ENCODE measurements around the gene IGF2BP1. TPM values are rescaled to one million over a fixed set of nuclear protein-coding genes. Genes with fewer than 3 reads are reported as not detected.
A peak's percentile ranks its signal among the peaks of the same experiment; 100 is the strongest.

The IGF2BP1 gene
- total and polyA plus RNA-seq, 2 of the 8 experiments (the other 6 are each of a cell fraction or from before 2014, with no cell fraction given) = 41.6 to 513 TPM

GRCh38 chr17:49035470-49036269 is 38.5 kb downstream of the IGF2BP1 start (continued):
- TF ChIP-seq EP300 (IDR thresholded peaks at IDR 0.05; ENCODE audit: borderline replicate concordance in 1 of 2, low read depth in 2 of 2, low read length in 2 of 2) = no peak; a peak in 1 of 3 replicates
- TF ChIP-seq CTCF (IDR thresholded peaks at IDR 0.05; ENCODE audit: control extremely low read depth in 1 of 3, insufficient read depth in 1 of 3, low read depth in 1 of 3, low read length in 3 of 3) = peak; percentile 70 to 88 (median 79)
- TF ChIP-seq KDM1A (IDR thresholded peaks at IDR 0.05; ENCODE audit: borderline replicate concordance, low read length) = peak; percentile 26; the same call in 1 of the 2 replicates
- 0 out of 2 replicates have a peak, but pooled peaks have one; percentile 5 for TF ChIP-seq CREB1 (IDR thresholded peaks at IDR 0.05)
- TF ChIP-seq USF2 (IDR thresholded peaks at IDR 0.05; ENCODE audit: low read length) = no peak
- peak; percentile 49; the same call in 1 of the 2 replicates for TF ChIP-seq TBP (IDR thresholded peaks at IDR 0.05; ENCODE audit: low read depth, low read length)
- TF ChIP-seq, protein P1, sequence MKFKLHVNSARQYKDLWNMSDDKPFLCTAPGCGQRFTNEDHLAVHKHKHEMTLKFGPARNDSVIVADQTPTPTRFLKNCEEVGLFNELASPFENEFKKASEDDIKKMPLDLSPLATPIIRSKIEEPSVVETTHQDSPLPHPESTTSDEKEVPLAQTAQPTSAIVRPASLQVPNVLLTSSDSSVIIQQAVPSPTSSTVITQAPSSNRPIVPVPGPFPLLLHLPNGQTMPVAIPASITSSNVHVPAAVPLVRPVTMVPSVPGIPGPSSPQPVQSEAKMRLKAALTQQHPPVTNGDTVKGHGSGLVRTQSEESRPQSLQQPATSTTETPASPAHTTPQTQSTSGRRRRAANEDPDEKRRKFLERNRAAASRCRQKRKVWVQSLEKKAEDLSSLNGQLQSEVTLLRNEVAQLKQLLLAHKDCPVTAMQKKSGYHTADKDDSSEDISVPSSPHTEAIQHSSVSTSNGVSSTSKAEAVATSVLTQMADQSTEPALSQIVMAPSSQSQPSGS (IDR thresholded peaks at IDR 0.05; ENCODE audit: low read length) = no peak
- TF ChIP-seq RFX5 (IDR thresholded peaks at IDR 0.05; ENCODE audit: borderline replicate concordance, low read depth, low read length) = no peak
- TF ChIP-seq CHD1 (IDR thresholded peaks at IDR 0.05; ENCODE audit: low read depth, low read length) = no peak
- TF ChIP-seq ASH2L (IDR thresholded peaks at IDR 0.05; ENCODE audit: low read length) = peak; percentile 63
- 0 out of 2 replicates have a peak, but pooled peaks have one; percentile 2 for TF ChIP-seq CEBPB (IDR thresholded peaks at IDR 0.05; ENCODE audit: low read depth, low read length)
- 0 out of 2 replicates have a peak, but pooled peaks have one; percentile 43 for TF ChIP-seq TEAD4 (IDR thresholded peaks at IDR 0.05; ENCODE audit: low read depth, low read length)
- no peak for TF ChIP-seq BACH1 (IDR thresholded peaks at IDR 0.05; ENCODE audit: low read length)
- no peak for TF ChIP-seq HDAC2 (IDR thresholded peaks at IDR 0.05; ENCODE audit: borderline replicate concordance in 1 of 2, low read depth in 2 of 2, low read length in 2 of 2)
